ENCODE measurements around the gene THAP5. TPM values are rescaled to one million over a fixed set of nuclear protein-coding genes. Genes with fewer than 3 reads are reported as not detected.
"Not testable (repeated sequence)": the region's sequence is repeated elsewhere in the genome, so short reads cannot be mapped to it uniquely, and the experiment has no call there.

The THAP5 gene
- total RNA-seq, 1 donor from 2014 or later = 25.9 TPM

DNA sequence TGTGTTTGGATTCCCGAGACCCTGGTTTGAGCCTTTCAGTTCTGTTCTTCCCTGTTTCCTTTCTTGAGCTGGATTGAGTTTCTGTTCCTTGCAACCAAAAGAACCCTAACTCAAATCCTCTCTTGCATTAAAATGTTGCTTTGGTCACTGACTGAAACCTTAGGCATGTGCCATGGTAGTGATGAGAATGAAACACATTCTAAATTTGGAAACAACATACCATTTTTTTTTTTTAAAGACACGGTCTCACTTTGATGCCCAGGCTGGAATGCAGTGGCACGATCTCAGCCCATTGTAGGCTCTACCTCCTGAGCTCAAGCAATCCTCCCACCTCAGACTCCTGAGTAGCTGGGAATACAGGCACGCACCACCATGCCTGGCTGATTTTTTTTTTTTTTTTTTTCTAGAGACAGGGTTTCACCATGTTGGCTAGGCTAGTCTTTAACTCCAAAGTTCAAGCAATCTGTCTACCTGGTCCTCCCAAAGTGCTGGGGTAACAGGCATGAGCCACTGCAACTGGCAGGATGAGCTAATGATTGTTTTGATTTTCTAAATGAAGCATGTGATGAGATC, 8.4 kb downstream of the THAP5 start:
- peaks cover 47% of the 10 kb centered on the region for H3K9me3 Mint-ChIP-seq
- H3K27me3 Mint-ChIP-seq (ENCODE audit: low read depth) = no peaks in the 10 kb centered on the region
- no peak overlapping the region for H3K4me3 Mint-ChIP-seq
- peaks cover 60% of the 10 kb centered on the region for H3K36me3 Mint-ChIP-seq
- no peak for DNase-seq (ENCODE audit: low spot score in 2 of 2, unreplicated experiment in 2 of 2)
- no peaks in the 10 kb centered on the region for H3K4me1 Mint-ChIP-seq
- TF ChIP-seq, protein P1, sequence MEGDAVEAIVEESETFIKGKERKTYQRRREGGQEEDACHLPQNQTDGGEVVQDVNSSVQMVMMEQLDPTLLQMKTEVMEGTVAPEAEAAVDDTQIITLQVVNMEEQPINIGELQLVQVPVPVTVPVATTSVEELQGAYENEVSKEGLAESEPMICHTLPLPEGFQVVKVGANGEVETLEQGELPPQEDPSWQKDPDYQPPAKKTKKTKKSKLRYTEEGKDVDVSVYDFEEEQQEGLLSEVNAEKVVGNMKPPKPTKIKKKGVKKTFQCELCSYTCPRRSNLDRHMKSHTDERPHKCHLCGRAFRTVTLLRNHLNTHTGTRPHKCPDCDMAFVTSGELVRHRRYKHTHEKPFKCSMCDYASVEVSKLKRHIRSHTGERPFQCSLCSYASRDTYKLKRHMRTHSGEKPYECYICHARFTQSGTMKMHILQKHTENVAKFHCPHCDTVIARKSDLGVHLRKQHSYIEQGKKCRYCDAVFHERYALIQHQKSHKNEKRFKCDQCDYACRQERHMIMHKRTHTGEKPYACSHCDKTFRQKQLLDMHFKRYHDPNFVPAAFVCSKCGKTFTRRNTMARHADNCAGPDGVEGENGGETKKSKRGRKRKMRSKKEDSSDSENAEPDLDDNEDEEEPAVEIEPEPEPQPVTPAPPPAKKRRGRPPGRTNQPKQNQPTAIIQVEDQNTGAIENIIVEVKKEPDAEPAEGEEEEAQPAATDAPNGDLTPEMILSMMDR (IDR thresholded peaks at IDR 0.05; ENCODE audit: unreplicated experiment) = no peak
- H3K27ac Mint-ChIP-seq = no peak overlapping the region

DNA sequence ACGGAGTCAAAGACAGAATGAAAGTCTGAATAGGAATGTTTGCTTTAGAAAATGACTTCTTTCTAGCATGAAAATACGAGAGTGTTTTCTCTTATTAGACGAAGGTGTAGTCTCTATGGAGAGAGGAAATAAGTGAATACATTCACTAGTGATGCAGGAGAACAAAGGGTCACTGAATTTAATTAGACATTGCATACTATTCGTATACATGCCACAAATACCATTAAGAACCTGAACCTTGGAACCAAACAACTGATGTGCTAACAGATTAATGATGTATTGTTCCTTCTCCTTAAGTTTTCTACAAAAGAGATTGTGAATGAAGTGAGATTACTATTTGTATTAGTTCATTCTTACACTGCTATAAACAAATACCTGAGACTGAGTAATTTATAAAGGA, 10.3 kb downstream of the THAP5 start:
- Mint-ChIP-seq H3K27ac (no peak overlapping the region), H3K4me3 (no peak overlapping the region), H3K27me3 (ENCODE audit: low read depth) (no peaks in the 10 kb centered on the region), H3K36me3 (peaks cover 52% of the 10 kb centered on the region), H3K9me3 (peaks cover 47% of the 10 kb centered on the region), H3K4me1 (no peaks in the 10 kb centered on the region)
- TF ChIP-seq, protein P1 (IDR thresholded peaks at IDR 0.05; ENCODE audit: unreplicated experiment) = no peak
- no peak for DNase-seq (ENCODE audit: low spot score in 2 of 2, unreplicated experiment in 2 of 2)

DNA sequence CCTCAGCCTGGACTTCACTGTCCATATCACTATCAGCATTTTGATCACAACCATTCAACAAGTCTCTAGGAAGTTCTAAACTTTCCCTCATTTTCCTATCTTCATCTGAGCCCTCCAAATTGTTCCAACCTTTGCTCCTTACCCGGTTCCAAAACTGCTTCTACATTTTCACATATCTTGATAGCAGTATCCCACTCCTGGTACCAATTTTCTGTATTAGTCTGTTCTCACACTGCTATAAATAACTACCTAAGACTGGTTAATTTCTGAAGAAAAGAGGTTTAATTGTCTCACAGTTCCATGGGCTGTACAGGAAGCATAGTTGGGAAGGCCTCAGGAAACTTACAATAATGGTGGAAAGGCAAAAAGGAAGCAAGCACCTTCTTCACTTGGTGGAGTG, 11.9 kb downstream of the THAP5 start:
- Mint-ChIP-seq H3K4me3 (no peak overlapping the region), H3K36me3 (peaks cover 47% of the 10 kb centered on the region), H3K4me1 (no peaks in the 10 kb centered on the region), H3K27me3 (ENCODE audit: low read depth) (no peaks in the 10 kb centered on the region), H3K9me3 (peaks cover 42% of the 10 kb centered on the region), H3K27ac (no peak overlapping the region)
- TF ChIP-seq, protein P1 (IDR thresholded peaks at IDR 0.05; ENCODE audit: unreplicated experiment) = no peak
- no peak for DNase-seq (ENCODE audit: low spot score in 2 of 2, unreplicated experiment in 2 of 2)

DNA sequence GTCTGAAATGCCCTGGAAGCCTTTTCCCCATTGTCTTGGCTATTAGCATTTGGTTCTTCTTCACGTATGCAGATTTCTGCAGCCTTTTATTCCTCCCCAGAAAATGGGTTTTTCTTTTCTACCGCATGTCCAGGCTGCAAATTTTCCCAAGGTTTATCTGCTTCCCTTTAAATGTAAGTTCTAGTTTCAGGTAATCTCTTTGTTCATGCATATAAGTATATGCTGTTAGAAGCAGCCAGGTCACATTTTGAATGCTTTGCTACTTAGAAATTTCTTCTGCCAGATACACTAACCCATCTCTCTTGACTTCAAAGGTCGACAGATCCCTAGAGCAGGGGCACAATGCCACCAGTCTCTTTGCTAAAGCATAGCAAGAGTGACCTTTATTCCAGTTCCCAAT, 12.3 kb downstream of the THAP5 start:
- Mint-ChIP-seq H3K4me3 (no peak overlapping the region), H3K36me3 (peaks cover 44% of the 10 kb centered on the region), H3K4me1 (no peaks in the 10 kb centered on the region), H3K9me3 (peaks cover 39% of the 10 kb centered on the region), H3K27me3 (ENCODE audit: low read depth) (no peaks in the 10 kb centered on the region), H3K27ac (no peak overlapping the region)
- no peak for DNase-seq (ENCODE audit: low spot score in 2 of 2, unreplicated experiment in 2 of 2)
- TF ChIP-seq, protein P1 (IDR thresholded peaks at IDR 0.05; ENCODE audit: unreplicated experiment) = no peak

DNA sequence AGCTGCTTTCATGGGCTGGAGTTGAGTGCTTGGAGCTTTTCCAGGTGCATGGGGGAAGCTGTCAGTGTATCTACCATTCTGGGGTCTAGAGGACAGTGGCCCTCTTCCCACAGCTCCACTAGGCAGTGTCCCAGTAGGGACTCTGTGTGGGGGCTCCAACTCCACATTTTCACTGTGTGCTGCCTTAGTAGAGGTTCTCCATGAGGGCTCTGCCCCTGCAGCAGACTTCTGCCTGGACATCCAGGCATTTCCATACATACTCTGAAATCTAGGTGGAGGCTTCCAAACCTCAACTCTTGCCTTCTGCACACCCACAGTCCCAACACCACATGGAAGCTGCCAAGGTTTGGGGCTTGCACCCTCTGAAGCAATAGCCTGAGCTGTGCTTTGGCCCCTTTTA, 12.8 kb downstream of the THAP5 start:
- Mint-ChIP-seq H3K9me3 (peaks cover 38% of the 10 kb centered on the region), H3K36me3 (peaks cover 42% of the 10 kb centered on the region)
- not testable (repeated sequence) for H3K27ac Mint-ChIP-seq; H3K4me3 Mint-ChIP-seq; DNase-seq (ENCODE audit: low spot score in 2 of 2, unreplicated experiment in 2 of 2); H3K4me1 Mint-ChIP-seq; H3K27me3 Mint-ChIP-seq (ENCODE audit: low read depth)

DNA sequence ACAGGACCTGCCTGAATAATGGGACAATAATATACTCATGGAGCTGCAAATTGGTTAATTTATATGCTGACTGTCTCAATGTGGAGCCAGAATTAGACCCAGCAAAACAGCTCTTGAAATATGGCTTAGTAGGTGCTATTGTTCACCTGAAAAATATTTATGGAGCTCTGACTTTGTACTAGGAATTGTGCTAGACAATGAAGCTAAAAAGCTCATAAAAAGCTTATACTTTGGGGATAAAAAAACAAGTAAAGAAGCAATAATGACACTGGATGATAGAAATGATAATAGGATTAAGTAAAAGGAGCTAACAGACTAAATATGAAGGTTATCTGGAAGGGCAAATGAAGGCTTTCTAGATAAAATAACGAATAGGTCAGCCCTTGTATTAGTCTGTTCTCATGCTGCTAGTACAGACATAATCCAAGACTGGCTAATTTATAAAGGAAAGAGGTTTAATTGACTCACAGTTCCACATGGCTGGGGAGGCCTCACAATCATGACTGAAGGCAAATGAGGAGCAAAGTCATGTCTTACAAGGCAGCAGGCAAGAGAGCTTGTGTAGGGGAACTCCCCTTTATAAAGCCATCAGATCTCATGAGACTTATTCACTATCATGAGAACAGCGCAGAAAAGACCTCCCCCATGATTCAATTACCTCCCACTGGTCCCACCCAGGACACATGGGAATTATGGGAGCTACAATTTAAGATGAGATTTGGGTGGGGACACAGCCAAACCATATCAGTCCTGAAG, 21.2 kb downstream of the THAP5 start:
- H3K27me3 Mint-ChIP-seq (ENCODE audit: low read depth); H3K4me1 Mint-ChIP-seq; H3K36me3 Mint-ChIP-seq; DNase-seq (ENCODE audit: low spot score in 2 of 2, unreplicated experiment in 2 of 2); H3K4me3 Mint-ChIP-seq; H3K27ac Mint-ChIP-seq: not testable (repeated sequence)
- H3K9me3 Mint-ChIP-seq = peaks cover 13% of the 10 kb centered on the region

Measured in mesothelial cell of epicardium (in vitro differentiated cells).